ENCODE data around the gene CSRNP2. TPM values are rescaled to one million over a fixed set of nuclear protein-coding genes. Genes with fewer than 3 reads are reported as not detected.

Gene CSRNP2
- total RNA-seq, 4 donors from 2014 or later: 17.3 to 29.5 (median 22.0) TPM

- DNase-seq: no peak
- TF ChIP-seq POLR2A (IDR thresholded peaks at IDR 0.05) (no peak), CTCF (IDR thresholded peaks at IDR 0.05 in 4 of 5, conservative IDR thresholded peaks at IDR 0.05 in 1 of 5) (no peak)
- H3K4me1 ChIP-seq: peaks cover 14 to 15% of the 10 kb centered on the region in 2 donors
- H3K27ac ChIP-seq: no peak overlapping the region
- H3K9me3 ChIP-seq: no peaks in the 10 kb centered on the region
- ATAC-seq: no peak
- peaks cover 3 to 30% of the 10 kb centered on the region in 2 donors for H3K36me3 ChIP-seq
- H3K27me3 ChIP-seq: no peaks in the 10 kb centered on the region
- intact Hi-C loops (cut with DNase I; ENCODE audit: low total_unique reads): no loop called here
- no peak overlapping the region for H3K4me3 ChIP-seq
- in situ Hi-C loops (cut with MboI; ENCODE audit: low sequenced_read_pairs in 4 of 4): no loop called here
Observed at GRCh38 chr12:51118706-51119105, 35.3 kb upstream of the CSRNP2 start.

DNA sequence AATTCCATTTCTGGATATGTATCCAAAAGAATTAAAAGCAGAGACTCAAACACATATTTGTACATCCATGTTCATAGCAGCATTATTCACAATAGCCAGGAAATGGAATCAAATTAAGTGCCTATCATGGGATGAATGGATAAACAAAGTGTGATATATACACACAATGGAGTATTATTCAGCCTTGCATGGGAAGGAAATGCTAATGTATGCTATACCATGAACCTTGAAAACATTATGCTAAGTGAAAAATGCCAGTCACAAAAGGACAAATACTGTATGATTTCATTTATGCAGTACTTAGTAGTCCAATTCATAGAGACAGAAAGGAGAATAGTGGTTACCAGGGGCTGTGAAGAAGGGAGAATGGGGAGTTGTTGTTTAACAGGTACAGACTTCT is 32.1 kb upstream of the CSRNP2 start:
- TF ChIP-seq POLR2A (IDR thresholded peaks at IDR 0.05) (no peak), CTCF (IDR thresholded peaks at IDR 0.05 in 4 of 5, conservative IDR thresholded peaks at IDR 0.05 in 1 of 5) (no peak)
- ATAC-seq (no peak), DNase-seq (no peak)
- Histone ChIP-seq H3K4me3 (no peak overlapping the region), H3K27ac (no peak overlapping the region), H3K9me3 (no peaks in the 10 kb centered on the region), H3K4me1 (no peaks in the 10 kb centered on the region), H3K27me3 (no peaks in the 10 kb centered on the region), H3K36me3 (peaks cover 3 to 59% of the 10 kb centered on the region in 2 donors)
- in situ Hi-C loops (cut with MboI; ENCODE audit: low sequenced_read_pairs in 4 of 4) (no loop called here), intact Hi-C loops (cut with DNase I; ENCODE audit: low total_unique reads) (no loop called here)

DNA sequence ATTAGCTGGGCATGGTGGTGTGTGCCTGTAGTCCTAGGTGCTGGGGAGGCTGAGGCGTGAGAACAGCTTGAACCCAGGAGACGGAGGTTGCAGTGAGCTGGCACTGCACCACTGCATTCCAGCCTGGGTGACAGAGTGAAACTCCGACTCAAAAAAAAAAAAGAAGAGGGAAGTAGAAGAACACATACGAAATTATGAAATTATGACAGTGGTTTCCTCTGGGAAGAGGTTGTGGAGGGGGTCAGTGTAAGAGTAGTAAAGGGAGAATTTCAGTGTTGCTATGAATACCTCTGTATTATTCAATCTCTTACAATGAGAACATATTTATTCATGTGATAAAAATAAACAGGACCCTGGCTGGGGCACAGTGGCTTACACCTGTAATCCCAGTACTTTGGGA is 24.7 kb upstream of the CSRNP2 start:
- Histone ChIP-seq H3K4me1 (no peaks in the 10 kb centered on the region), H3K36me3 (peaks cover 2 to 85% of the 10 kb centered on the region in 2 donors), H3K27me3 (no peaks in the 10 kb centered on the region), H3K9me3 (no peaks in the 10 kb centered on the region), H3K4me3 (no peak overlapping the region), H3K27ac (no peak overlapping the region)
- TF ChIP-seq CTCF (IDR thresholded peaks at IDR 0.05 in 4 of 5, conservative IDR thresholded peaks at IDR 0.05 in 1 of 5) (no peak), POLR2A (IDR thresholded peaks at IDR 0.05) (no peak)
- in situ Hi-C loops (cut with MboI; ENCODE audit: low sequenced_read_pairs in 4 of 4) (no loop called here), intact Hi-C loops (cut with DNase I; ENCODE audit: low total_unique reads) (no loop called here)
- DNase-seq (no peak), ATAC-seq (no peak)

DNA sequence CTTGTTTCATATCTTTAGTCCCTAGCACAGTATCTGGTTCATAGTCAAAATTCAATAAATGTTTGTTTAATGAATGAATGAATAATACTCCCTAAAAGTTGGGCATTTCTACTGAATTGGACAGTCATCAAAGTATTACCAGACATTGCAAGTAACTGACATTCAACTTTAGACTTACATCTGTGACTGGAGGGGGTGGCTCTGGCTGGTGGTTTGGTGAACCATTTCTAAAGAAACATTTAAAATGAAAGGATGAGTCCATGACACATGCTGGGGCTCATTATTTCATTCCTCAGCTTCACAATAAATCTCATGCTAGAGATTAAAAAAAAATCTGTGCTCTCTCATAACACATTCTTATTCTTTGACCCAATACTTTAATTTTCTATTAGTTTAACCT is 20.6 kb upstream of the CSRNP2 start:
- ATAC-seq (no peak), DNase-seq (no peak)
- in situ Hi-C loops (cut with MboI; ENCODE audit: low sequenced_read_pairs in 4 of 4): no loop called here
- H3K9me3 ChIP-seq: no peaks in the 10 kb centered on the region
- no peak overlapping the region for H3K27ac ChIP-seq
- TF ChIP-seq POLR2A (IDR thresholded peaks at IDR 0.05) (no peak), CTCF (IDR thresholded peaks at IDR 0.05 in 4 of 5, conservative IDR thresholded peaks at IDR 0.05 in 1 of 5) (no peak)
- peaks cover 2 to 91% of the 10 kb centered on the region in 2 donors for H3K36me3 ChIP-seq
- no peaks in the 10 kb centered on the region for H3K4me1 ChIP-seq
- H3K27me3 ChIP-seq: no peaks in the 10 kb centered on the region
- intact Hi-C loops (cut with DNase I; ENCODE audit: low total_unique reads): no loop called here
- no peak overlapping the region for H3K4me3 ChIP-seq

DNA sequence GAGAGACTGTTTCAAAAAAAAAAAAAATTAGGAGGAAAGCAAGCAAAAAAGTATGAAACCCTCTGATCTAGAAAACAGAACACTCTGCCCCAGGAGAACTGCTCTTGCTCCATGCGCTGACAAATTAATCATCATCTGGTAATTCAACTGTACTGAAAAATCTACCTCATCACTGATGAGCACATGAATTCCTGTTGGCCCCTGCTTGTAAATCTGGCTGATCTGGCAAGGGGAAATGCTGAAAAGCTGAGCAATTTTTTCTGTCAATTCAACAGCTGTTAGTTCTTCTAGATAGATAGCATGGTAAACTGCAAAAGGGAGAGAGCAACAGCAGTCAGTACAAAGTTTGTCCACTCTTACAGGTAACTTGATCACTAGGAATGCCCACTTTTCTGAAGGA is 15.2 kb upstream of the CSRNP2 start:
- no peak for ATAC-seq
- in situ Hi-C loops (cut with MboI; ENCODE audit: low sequenced_read_pairs in 4 of 4): no loop called here
- Histone ChIP-seq H3K27ac (no peak overlapping the region), H3K27me3 (no peaks in the 10 kb centered on the region), H3K36me3 (peaks cover 0 to 92% of the 10 kb centered on the region in 2 donors), H3K4me3 (no peak overlapping the region), H3K9me3 (no peaks in the 10 kb centered on the region), H3K4me1 (no peaks in the 10 kb centered on the region)
- intact Hi-C loops (cut with DNase I; ENCODE audit: low total_unique reads): no loop called here
- no peak for DNase-seq
- no peak for TF ChIP-seq POLR2A (IDR thresholded peaks at IDR 0.05)
- no peak for TF ChIP-seq CTCF (IDR thresholded peaks at IDR 0.05 in 4 of 5, conservative IDR thresholded peaks at IDR 0.05 in 1 of 5)
